ENCODE results near the gene CDC42SE2.

DNA sequence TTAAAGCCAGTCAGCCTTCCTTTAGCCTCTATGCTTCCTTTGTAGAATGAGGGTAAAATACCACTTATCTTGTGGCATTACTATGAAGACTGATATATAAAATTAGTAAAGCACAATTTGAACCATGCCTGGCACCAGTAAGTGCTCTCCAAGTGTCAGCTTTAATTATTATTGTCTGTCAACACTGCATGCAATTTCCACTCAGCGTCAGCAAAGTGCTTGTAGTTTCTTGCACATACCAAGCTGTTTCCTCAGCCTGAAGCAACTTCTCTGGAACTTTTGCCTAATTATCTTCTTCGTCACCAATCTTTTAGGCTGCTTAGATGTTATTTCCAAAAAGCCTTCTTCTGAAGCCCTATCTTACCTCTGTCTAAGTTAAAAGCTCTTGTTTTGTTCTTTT lies 177.3 kb downstream of the CDC42SE2 start:
- TF ChIP-seq, protein P1, sequence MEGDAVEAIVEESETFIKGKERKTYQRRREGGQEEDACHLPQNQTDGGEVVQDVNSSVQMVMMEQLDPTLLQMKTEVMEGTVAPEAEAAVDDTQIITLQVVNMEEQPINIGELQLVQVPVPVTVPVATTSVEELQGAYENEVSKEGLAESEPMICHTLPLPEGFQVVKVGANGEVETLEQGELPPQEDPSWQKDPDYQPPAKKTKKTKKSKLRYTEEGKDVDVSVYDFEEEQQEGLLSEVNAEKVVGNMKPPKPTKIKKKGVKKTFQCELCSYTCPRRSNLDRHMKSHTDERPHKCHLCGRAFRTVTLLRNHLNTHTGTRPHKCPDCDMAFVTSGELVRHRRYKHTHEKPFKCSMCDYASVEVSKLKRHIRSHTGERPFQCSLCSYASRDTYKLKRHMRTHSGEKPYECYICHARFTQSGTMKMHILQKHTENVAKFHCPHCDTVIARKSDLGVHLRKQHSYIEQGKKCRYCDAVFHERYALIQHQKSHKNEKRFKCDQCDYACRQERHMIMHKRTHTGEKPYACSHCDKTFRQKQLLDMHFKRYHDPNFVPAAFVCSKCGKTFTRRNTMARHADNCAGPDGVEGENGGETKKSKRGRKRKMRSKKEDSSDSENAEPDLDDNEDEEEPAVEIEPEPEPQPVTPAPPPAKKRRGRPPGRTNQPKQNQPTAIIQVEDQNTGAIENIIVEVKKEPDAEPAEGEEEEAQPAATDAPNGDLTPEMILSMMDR (IDR thresholded peaks at IDR 0.05 in 4 of 5, conservative IDR thresholded peaks at IDR 0.05 in 1 of 5): no peak
- TF ChIP-seq POLR2A (IDR thresholded peaks at IDR 0.05): no peak
